Uterus (tissue), 4 donors: ENCODE results near the gene MYBBP1A. TPM values are rescaled to one million over a fixed set of nuclear protein-coding genes. Genes with fewer than 3 reads are reported as not detected.
A peak's percentile ranks its signal among the peaks of the same experiment; 100 is the strongest.

Experiments used
- DNase-seq, 2 donors: peaks; one replicate each; pipeline ENCODE4 v3.0.0-alpha.2; 2019 to 2020
- H3K27ac ChIP-seq, 2 donors: fragments of 200-600 bp; sonication (generic); 1 replicate in 1 of 2; 2 replicates in 1 of 2; pipeline ENCODE4 v1.5.1; 2016 to 2018
- H3K27me3 ChIP-seq, 2 donors: fragments of 200-600 bp; sonication (generic); one replicate each; pipeline ENCODE4 v1.5.1; 2018 to 2019; ENCODE audit warnings: control low read depth in 1 of 2
- H3K36me3 ChIP-seq, 2 donors: fragments of 200-600 bp; sonication (generic); one replicate each; pipeline ENCODE4 v1.5.1; 2019; ENCODE audit warnings: control low read depth in 1 of 2
- H3K4me1 ChIP-seq, 2 donors: fragments of 200-600 bp; sonication (generic); one replicate each; pipeline ENCODE4 v1.5.1; 2018 to 2019; ENCODE audit warnings: control low read depth in 1 of 2
- H3K4me3 ChIP-seq, 2 donors: fragments of 200-600 bp; sonication (generic); 1 replicate in 1 of 2; 2 replicates in 1 of 2; pipeline ENCODE4 v1.5.1; 2018 to 2019; ENCODE audit warnings: mild to moderate bottlenecking in 1 of 2
- H3K9me3 ChIP-seq, 2 donors: fragments of 200-600 bp; sonication (generic); one replicate each; pipeline ENCODE4 v1.5.1; 2019; ENCODE audit warnings: control low read depth in 1 of 2
- CTCF ChIP-seq, 4 experiments: fragments of 200-600 bp in 2 of 4; fragments of 450-650 bp in 2 of 4; sonication (generic) in 2 of 4; IDR thresholded peaks; one replicate each; pipeline ENCODE4 v1.5.1; 2016 to 2019; ENCODE audit warnings: antibody characterized with exemption in 4 of 4, mild to moderate bottlenecking in 2 of 4, moderate library complexity in 1 of 4
- POLR2A ChIP-seq, 2 donors: fragments of 450-650 bp; IDR thresholded peaks; one replicate each; pipeline ENCODE4 v1.6.1; 2016; ENCODE audit warnings: antibody characterized with exemption in 2 of 2, mild to moderate bottlenecking in 1 of 2, moderate library complexity in 1 of 2
- intact Hi-C: fragments of 100-400 bp; cut with DNase I; formaldehyde crosslinking; loops from one replicate; pipeline ENCODE4 v1.15.1; 2023; ENCODE audit warnings: low total_unique reads
- total RNA-seq, 4 donors: library from RNA; depleted of rRNA in 3 of 4; stranded (reverse); fragments of >200 nt in 3 of 4; gene quantifications; one replicate each; pipeline versions ENCODE4 v1.1.0 to v1.2.4, GENCODE V29; 2014 to 2023
- donor health status: DM: yes; HTN: yes; CAD: no.

The MYBBP1A gene
- total RNA-seq, 4 donors from 2014 or later = 10.9 to 64.7 (median 25.2) TPM

GRCh38 chr17:4539576-4540223 is 15.5 kb downstream of the MYBBP1A start:
- no peak overlapping the region for H3K4me3 ChIP-seq
- TF ChIP-seq POLR2A (IDR thresholded peaks at IDR 0.05) (no peak), CTCF (IDR thresholded peaks at IDR 0.05) (no peak)

GRCh38 chr17:4539025-4539424 is 16.2 kb downstream of the MYBBP1A start:
- Histone ChIP-seq H3K36me3 (no peaks in the 10 kb centered on the region), H3K27ac (no peak overlapping the region), H3K4me3 (no peak overlapping the region), H3K9me3 (no peaks in the 10 kb centered on the region), H3K4me1 (peaks cover 0 to 13% of the 10 kb centered on the region in 2 donors), H3K27me3 (no peaks in the 10 kb centered on the region)
- intact Hi-C loops = no loop called here
- TF ChIP-seq CTCF (IDR thresholded peaks at IDR 0.05) (no peak), POLR2A (IDR thresholded peaks at IDR 0.05) (no peak)
- DNase-seq = no peak

More at GRCh38 chr17:4539576-4540223, 15.5 kb downstream of the MYBBP1A start:
- intact Hi-C loops = no loop called here
- Histone ChIP-seq H3K4me1 (peaks cover 0 to 13% of the 10 kb centered on the region in 2 donors), H3K36me3 (no peaks in the 10 kb centered on the region), H3K9me3 (no peaks in the 10 kb centered on the region), H3K27ac (no peak overlapping the region), H3K27me3 (no peaks in the 10 kb centered on the region)
- no peak for DNase-seq

GRCh38 chr17:4538236-4539002 is 16.8 kb downstream of the MYBBP1A start:
- no peak for DNase-seq
- intact Hi-C loops = no loop called here
- H3K27me3 ChIP-seq = no peaks in the 10 kb centered on the region
- no peak overlapping the region for H3K4me3 ChIP-seq
- peaks cover 0 to 13% of the 10 kb centered on the region in 2 donors for H3K4me1 ChIP-seq
- no peaks in the 10 kb centered on the region for H3K9me3 ChIP-seq
- peak overlapping the region; percentile 39 to 52 for H3K27ac ChIP-seq
- H3K36me3 ChIP-seq = no peaks in the 10 kb centered on the region
- no peak for TF ChIP-seq CTCF (IDR thresholded peaks at IDR 0.05)
- no peak for TF ChIP-seq POLR2A (IDR thresholded peaks at IDR 0.05)

- H3K27ac ChIP-seq = peak overlapping the region; percentile 39 to 52
- TF ChIP-seq POLR2A (IDR thresholded peaks at IDR 0.05) (no peak), CTCF (IDR thresholded peaks at IDR 0.05) (no peak)
- H3K4me1 ChIP-seq = peaks cover 0 to 13% of the 10 kb centered on the region in 2 donors
- no peaks in the 10 kb centered on the region for H3K36me3 ChIP-seq
- DNase-seq = no peak
- intact Hi-C loops = no loop called here
- no peaks in the 10 kb centered on the region for H3K27me3 ChIP-seq
- H3K9me3 ChIP-seq = no peaks in the 10 kb centered on the region
- H3K4me3 ChIP-seq = no peak overlapping the region
Measured at GRCh38 chr17:4537451-4538235, 17.5 kb downstream of the MYBBP1A start.
